HG03175 (cell line): ENCODE results near the gene TOX2.

Source experiments
- ATAC-seq: cut with Tn5 transposase; IDR thresholded peaks from one replicate; pipeline ENCODE4 v1.9.1; 2021; ENCODE audit warnings: mild to moderate bottlenecking, moderate library complexity; ENCODE audit not compliant: unreplicated experiment

The TOX2 gene

GRCh38 chr20:44092551-44093248 is 178.0 kb downstream of the TOX2 start:
- ATAC-seq, result no peak

- ATAC-seq, result no peak
These were observed 178.6 kb downstream of the TOX2 start for GRCh38 chr20:44093249-44093582.

DNA sequence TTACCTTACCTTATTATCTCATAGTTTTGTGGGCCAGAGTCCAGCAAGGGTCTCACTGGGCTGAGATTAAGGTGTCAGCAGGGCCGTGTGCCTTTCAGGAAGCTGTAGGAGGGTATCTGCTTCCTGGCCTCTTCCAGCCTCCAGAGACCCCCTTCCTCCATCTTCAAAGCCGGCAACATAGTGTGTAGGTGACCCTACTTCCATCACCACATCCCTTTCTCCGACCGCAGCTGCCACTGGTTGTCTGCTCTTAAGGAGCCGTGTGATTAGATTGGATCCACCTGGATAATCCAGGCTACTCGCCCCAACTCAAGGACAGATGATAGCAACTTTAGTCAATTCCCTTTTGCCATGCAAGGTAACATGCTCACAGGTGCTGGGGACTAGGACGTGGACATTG is 181.2 kb downstream of the TOX2 start:
- no peak for ATAC-seq

- ATAC-seq, result no peak
These were observed 183.0 kb downstream of the TOX2 start for GRCh38 chr20:44097521-44098255.

DNA sequence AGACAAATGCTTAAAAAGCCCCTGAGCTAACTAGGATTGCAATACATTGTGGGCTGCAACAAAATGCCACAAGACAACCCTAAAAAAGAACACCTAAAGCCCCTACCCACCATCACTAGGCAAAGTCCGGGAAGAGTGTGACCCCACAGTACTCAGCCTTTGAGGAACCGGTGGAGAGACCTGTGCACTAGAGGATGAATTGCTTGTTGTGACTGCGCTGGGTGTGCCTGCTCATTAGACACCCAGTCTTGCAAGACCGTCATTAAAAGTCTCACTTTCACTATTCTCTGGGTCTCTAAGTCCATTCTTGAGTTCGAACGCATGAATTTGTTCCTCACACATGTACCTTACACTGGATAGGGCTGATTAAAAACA is 183.6 kb downstream of the TOX2 start:
- ATAC-seq, result no peak

GRCh38 chr20:44098657-44099056 is 184.0 kb downstream of the TOX2 start:
- ATAC-seq, result no peak

DNA sequence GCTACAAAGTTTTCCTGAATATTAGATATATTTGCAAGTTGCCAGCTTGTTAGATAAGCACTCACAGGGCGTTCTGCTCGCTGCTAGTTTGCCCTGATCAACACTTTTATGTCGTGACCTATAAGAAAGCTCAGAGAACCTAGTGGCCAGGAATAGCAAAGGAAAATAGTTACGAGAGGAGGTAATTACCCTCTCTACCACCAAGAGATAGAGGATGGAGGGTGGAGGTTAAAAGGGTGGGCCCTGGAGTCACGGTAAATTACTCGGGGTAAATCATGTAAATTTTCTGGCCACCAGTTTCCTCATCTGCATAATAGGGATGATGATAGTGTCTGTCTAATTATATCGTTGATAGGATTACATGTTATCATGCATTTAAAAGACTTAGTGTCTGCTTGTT is 185.2 kb downstream of the TOX2 start:
- ATAC-seq, result no peak

DNA sequence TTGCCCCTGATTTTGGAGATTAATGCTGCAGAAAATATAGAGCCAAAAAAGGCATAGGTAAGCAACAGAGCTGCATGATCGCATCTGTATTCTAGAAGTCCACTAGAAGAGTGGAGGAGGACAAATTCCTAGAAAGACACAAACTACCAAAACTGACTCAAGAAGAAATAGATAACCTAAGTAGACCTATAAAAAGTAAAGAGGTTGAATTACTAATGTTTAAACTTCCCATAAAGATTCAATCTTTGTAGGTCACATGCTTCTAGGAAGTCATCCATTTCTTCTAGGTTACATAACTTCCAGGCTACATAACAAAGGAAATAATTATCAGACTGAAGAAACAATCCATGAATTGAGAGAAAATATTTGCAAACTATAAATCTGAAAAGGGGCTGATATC is 187.9 kb downstream of the TOX2 start:
- ATAC-seq, result no peak

DNA sequence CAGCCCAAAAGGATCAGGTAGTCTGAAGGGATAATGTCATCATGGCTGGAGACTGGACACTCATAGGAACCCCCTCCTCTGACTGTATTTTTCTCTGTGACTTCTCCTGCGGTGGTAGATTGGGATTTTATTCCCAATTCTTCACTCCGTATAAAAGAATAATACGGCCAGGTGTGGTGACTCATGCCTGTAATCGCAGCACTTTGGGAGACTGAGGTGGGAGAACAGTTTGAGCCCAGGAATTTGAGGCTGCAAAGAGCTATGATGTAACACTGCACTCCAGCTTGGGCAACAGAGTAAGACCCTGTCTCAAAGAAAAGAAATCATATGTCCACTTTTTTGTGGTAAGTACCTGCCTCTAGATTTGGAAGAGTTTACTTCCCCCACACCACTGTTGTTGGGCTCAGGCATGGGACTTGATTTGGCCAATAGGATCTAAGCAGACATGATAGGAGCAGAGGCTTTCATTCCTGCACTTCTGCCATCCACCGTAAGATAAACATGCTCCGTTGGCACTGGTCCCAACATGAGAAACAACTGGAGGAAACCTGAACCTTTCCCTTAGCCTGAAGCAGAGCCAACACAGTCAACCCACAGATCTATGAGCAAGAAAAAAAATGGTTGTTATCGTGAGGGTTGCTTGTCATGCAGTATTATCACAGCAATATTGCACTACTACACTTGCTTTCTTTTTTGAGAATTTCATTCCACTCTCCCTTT is 190.3 kb downstream of the TOX2 start:
- ATAC-seq, result no peak

- ATAC-seq, result no peak
These were observed 192.0 kb downstream of the TOX2 start for GRCh38 chr20:44106615-44107014.

DNA sequence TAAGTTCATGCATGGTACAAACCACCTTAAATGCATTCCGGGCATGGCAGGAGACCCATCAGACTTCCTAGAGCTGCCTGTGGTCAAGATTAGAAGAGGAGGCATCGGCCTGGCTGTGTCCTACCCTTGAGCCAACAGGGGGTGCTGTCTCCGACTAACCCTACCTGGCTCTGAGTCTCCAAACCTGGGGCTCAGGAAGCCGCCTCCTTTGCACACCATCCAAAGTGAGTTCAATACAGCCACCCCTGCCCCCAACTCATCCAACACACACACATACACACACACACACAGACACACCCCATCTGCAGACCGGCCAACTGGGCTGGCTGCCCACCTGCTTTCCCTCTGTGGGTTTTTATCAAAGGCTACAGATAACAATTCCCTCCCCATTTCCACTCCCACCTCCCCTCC is 195.3 kb downstream of the TOX2 start:
- ATAC-seq, result no peak

GRCh38 chr20:44110816-44111568 is 196.3 kb downstream of the TOX2 start:
- no peak for ATAC-seq

DNA sequence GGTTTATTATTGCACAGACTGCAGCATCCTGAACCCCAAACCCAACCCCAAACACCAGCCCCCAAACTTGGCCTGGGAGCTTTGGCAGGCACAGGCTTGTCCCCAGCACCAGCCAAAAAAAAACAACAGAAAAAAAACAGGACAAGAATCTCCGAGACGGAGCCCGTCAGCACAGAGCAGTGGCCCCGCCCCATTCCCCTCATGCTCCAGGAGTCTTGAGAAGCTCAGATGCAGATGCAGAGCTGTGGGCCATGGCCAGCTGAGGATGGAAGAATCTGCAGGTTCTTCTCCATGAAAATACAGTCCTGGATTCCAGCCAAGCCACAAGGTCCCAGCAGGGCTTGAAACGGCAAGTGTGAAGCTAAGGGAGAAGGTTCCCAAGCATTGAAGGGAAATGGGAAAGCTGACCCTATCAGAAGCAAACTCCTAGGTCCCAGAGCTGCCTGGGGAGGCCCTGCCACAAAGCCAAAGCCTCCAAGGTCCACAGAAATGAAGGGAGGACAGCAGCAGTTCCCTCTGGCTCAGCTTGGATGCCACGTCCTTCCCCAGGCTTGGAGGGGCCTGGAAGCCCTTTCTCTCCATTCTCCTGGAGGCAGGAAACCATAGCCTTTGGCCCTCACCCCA is 197.2 kb downstream of the TOX2 start:
- ATAC-seq, result no peak

- no peak for ATAC-seq
These were observed 197.8 kb downstream of the TOX2 start for GRCh38 chr20:44112456-44112855.

GRCh38 chr20:44112889-44113617 is 198.4 kb downstream of the TOX2 start:
- no peak for ATAC-seq

DNA sequence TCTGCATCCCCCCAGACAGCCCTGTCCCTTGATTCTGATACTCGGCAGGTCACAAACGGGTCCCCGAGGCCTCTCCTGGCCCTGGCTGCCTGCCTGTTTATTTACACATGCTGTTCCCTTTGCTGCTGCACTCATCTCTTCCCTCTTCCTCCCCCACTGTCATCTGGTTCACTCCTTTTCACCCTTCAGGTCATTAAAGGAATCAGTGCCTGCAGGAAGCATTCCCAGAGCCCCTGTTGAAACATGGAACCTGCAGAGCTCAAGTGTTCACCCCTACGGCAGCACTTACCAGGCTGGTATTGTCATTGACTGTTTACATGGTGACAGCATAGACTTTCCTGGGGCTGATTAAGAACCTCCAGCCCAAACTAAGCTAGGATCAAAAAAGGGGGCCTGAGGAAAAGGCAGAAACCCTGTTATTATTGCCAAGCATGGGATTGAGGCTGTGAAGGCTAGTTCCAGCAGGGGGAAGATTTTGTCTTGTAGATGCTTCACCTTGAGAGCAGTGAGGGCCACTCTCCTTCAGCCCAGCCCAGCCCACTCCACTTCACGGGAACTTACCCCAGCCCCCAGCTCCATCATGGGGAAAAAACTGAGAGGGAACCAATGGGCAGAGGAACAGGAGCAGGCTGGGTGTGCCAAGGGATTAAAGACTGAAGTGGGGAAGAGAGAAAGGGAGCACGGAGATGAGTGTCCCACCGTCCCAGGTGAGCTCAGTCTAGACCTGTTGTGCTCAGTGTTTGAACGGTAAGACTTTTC is 199.1 kb downstream of the TOX2 start:
- no peak for ATAC-seq

DNA sequence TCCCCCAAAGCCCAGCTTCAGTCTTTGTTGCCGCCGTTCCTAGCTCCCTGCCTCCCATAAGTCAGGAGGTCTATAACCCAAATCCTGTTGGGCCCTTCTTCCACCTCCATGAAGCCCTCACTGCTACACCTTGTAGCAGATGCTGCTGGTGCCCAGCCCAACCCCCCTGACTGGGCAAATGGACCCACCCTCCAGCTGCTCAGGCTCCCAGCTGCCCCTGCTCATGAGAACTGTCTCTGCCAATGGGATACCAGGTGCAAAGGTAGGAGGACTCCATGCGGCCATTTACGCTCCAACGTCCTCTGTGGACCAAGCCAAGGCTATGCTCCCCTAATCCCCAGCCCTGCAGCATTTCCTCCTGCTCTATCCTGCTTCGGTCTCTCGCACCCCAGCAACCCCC is 200.5 kb downstream of the TOX2 start:
- no peak for ATAC-seq

DNA sequence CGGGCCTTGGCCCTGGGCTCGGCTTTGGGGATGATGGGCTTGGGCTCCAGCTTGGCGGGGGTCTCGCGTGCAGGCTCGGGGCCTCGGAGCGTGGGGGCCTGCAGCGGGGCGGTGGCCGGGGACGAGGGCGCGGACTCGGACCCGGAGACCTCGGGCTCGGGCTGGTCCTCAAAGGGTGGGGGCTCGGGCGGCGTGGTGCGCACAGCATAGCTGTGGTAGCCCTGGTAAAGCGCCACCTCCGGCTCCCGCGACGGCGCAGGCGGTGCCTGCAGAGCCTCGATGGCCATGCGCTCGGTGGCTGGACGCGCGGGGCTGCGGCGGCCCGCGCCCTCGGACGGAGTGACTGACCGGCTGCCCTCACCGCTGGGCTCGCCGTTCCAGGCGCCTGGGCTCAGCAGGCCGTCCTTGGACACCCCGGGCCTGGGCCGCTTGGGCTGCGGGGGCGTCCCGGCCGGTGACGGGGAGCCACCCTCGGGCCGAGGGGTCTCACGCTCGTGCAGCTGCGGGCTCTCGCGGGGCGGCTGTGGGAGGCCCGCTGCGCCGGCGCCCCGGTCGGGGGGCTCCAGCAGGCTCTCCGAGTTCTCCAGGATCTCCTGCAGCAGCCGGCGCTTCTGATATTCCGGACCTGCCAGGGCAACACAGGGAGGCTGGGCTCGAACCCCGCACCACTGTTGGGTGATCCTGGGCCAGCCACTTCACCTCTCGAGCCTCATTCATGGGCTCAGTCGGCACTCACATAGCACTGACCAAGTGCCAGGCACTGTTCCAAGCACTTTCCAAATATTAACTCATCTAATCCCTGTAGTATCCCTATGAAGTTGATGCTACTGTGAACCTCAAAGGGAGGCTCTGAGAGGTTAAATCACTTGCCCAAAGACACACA is 201.4 kb downstream of the TOX2 start:
- ATAC-seq, result no peak
